Stimulated activated CD4-positive, alpha-beta T cell treated with anti-CD3 and anti-CD28 coated beads, Interleukin-4, amount 100 ng/mL, for 4 hours (primary cell): Measurements from ENCODE around the gene ABCD1.

Experiments
- DNase-seq, 2 experiments: peaks; one replicate each; pipeline ENCODE4 v3.0.0-alpha.2; 2020

ABCD1 gene

GRCh38 chrX:153763989-153764755, 39.5 kb downstream of the ABCD1 start, which contains the start of gene PLXNB3:
Gene PLXNB3, plus strand, starts transcription at chrX:153764249. Its CDS starts 1,287 bp downstream, at chrX:153765536.
- DNase-seq, result peak; percentile 66 to 70

- DNase-seq, result no peak
Observed at GRCh38 chrX:153764786-153765137, 40.1 kb downstream of the ABCD1 start.

- no peak for DNase-seq
Observed at GRCh38 chrX:153765138-153766079, 40.8 kb downstream of the ABCD1 start.

- peak in 1 of 2 experiments; percentile 51 for DNase-seq
Observed at GRCh38 chrX:153766098-153766817, 41.6 kb downstream of the ABCD1 start.

GRCh38 chrX:153766871-153767673, 42.4 kb downstream of the ABCD1 start:
- no peak for DNase-seq

GRCh38 chrX:153767674-153768055, 43.0 kb downstream of the ABCD1 start:
- no peak for DNase-seq

GRCh38 chrX:153768311-153769157, 43.9 kb downstream of the ABCD1 start:
- no peak for DNase-seq

- DNase-seq, result no peak
Observed at GRCh38 chrX:153769158-153769864, 44.7 kb downstream of the ABCD1 start.

- DNase-seq, result no peak
Observed at GRCh38 chrX:153769865-153770600, 45.4 kb downstream of the ABCD1 start.

- DNase-seq, result no peak
Observed at GRCh38 chrX:153770601-153771414, 46.2 kb downstream of the ABCD1 start.

- DNase-seq, result no peak
Observed at GRCh38 chrX:153771415-153772315, 47.0 kb downstream of the ABCD1 start.

- DNase-seq, result no peak
Observed at GRCh38 chrX:153772316-153773217, 47.9 kb downstream of the ABCD1 start.

- no peak for DNase-seq
Observed at GRCh38 chrX:153773218-153773611, 48.6 kb downstream of the ABCD1 start.

- no peak for DNase-seq
Observed at GRCh38 chrX:153773741-153774575, 49.3 kb downstream of the ABCD1 start.

- no peak for DNase-seq
Observed at GRCh38 chrX:153774576-153775292, 50.1 kb downstream of the ABCD1 start.
